Rectal smooth muscle tissue (tissue), 1 donor: Measurements from ENCODE around the gene NHS.
"Not testable (repeated sequence)": the region's sequence is repeated elsewhere in the genome, so short reads cannot be mapped to it uniquely, and the experiment has no call there.

ENCODE experiments used
- H3K27ac ChIP-seq: one replicate; pipeline ENCODE4 v1.7.0; 2013; ENCODE audit warnings: low read depth, low read length, inconsistent platforms
- H3K27me3 ChIP-seq: one replicate; pipeline ENCODE4 v1.7.0; 2013; ENCODE audit warnings: low read length; ENCODE audit not compliant: control insufficient read depth, insufficient read depth
- H3K36me3 ChIP-seq: one replicate; pipeline ENCODE4 v1.7.0; 2013; ENCODE audit warnings: low read length; ENCODE audit not compliant: control insufficient read depth, insufficient read depth
- H3K4me1 ChIP-seq: one replicate; pipeline ENCODE4 v1.7.0; 2013; ENCODE audit warnings: low read length; ENCODE audit not compliant: control insufficient read depth, insufficient read depth
- H3K4me3 ChIP-seq: one replicate; pipeline ENCODE4 v1.7.0; 2013; ENCODE audit warnings: low read length
- H3K9ac ChIP-seq: one replicate; pipeline ENCODE4 v1.7.0; 2013; ENCODE audit warnings: low read length

The NHS gene

DNA sequence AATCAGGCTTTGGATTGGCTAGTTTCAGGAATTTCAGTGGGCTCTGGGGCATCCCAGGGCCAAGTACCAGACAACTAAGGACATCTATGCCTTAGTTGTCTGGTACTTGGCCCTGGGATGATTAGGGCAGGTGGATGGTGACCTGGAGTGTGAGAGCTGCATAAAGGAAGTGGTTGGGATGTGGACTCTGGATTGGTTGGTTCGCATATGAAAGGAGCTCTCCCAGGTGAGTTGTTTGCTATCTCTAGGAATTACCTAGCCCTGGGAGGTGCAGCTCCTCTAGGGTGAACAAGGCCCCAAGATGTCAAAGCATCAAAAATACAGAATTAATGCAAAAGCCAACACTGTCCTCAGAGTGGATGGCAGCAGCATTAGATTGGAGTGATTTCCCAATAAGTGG lies 109.6 kb downstream of the NHS start:
- Histone ChIP-seq H3K9ac (no peak overlapping the region), H3K27ac (no peak overlapping the region), H3K4me1 (no peaks in the 10 kb centered on the region), H3K36me3 (no peaks in the 10 kb centered on the region), H3K4me3 (no peak overlapping the region), H3K27me3 (no peaks in the 10 kb centered on the region)

DNA sequence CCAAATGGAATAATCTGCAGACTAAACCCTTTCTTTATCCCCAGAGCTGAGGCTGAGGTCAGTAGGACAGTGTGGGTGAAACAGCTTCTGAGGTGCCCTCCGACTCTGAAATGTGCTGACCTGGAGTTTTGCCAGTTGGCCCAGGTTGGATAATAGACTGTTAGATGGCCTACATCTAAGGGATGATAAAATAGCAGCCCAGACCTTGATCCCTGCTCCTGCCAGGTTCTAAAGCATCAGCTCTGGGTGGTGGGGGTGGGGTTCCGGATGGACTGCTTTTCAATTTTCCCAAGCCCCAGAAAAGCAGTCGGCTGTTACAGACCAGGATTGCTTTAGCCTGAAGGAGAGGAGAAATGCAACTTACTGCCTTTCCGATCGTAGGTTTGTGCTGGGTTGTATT lies 110.4 kb downstream of the NHS start:
- Histone ChIP-seq H3K9ac (no peak overlapping the region), H3K4me3 (no peak overlapping the region), H3K36me3 (no peaks in the 10 kb centered on the region), H3K4me1 (no peaks in the 10 kb centered on the region), H3K27me3 (no peaks in the 10 kb centered on the region), H3K27ac (no peak overlapping the region)

GRCh38 chrX:17488036-17488435 lies 113.0 kb downstream of the NHS start:
- H3K27me3 ChIP-seq = no peaks in the 10 kb centered on the region
- H3K27ac ChIP-seq = no peak overlapping the region
- no peak overlapping the region for H3K4me3 ChIP-seq

GRCh38 chrX:17494216-17494615 lies 119.2 kb downstream of the NHS start:
- Histone ChIP-seq H3K9ac (no peak overlapping the region), H3K27me3 (no peaks in the 10 kb centered on the region), H3K36me3 (no peaks in the 10 kb centered on the region), H3K27ac (no peak overlapping the region), H3K4me3 (no peak overlapping the region), H3K4me1 (no peaks in the 10 kb centered on the region)

More at GRCh38 chrX:17488036-17488435, 113.0 kb downstream of the NHS start:
- H3K36me3 ChIP-seq = no peaks in the 10 kb centered on the region
- no peak overlapping the region for H3K9ac ChIP-seq
- no peaks in the 10 kb centered on the region for H3K4me1 ChIP-seq

GRCh38 chrX:17495052-17495451 lies 120.1 kb downstream of the NHS start:
- Histone ChIP-seq H3K27ac (no peak overlapping the region), H3K4me1 (no peaks in the 10 kb centered on the region), H3K36me3 (no peaks in the 10 kb centered on the region), H3K9ac (no peak overlapping the region), H3K4me3 (no peak overlapping the region), H3K27me3 (no peaks in the 10 kb centered on the region)

DNA sequence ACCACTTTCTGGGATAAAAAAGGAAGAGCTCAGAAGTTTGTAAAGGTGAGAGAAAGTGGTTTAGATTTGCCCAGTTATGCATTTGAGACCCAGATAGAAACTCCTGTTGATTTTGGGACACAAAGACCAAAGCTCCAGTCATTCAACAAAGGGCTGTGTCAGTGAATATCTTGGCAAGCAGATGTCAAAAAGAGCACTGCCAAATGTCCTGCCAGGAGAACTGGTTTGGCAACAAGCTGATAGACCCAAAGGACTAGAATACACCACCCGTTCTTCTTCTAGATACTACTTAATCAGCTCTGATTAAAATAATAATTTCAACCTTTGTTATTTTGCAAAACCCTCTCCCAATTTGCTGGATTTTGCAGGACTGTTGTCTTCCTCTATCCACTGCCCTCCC lies 121.4 kb downstream of the NHS start:
- Histone ChIP-seq H3K9ac (no peak overlapping the region), H3K4me3 (no peak overlapping the region), H3K27ac (no peak overlapping the region), H3K27me3 (no peaks in the 10 kb centered on the region), H3K4me1 (no peaks in the 10 kb centered on the region), H3K36me3 (no peaks in the 10 kb centered on the region)

DNA sequence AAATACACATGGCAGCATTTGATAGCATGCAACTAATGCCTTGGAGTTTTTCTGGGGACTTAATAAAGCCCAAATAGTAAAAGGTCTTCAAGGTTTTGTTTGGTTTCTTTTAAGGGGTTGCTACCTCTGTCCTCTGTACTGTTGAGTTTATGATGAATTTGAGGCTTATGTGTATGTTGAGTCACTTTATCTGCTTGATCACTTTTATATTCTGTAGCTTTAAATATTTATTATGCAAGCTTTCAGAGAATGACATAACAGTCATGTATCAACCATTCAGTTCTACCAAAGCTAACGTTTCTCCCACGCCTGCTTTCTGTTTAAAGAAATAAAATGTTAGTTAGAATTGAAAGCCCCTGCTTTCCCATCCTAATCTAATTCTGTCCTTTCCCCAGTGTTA lies 122.2 kb downstream of the NHS start:
- Histone ChIP-seq H3K9ac (no peak overlapping the region), H3K4me1 (no peaks in the 10 kb centered on the region), H3K27ac (no peak overlapping the region), H3K36me3 (no peaks in the 10 kb centered on the region), H3K4me3 (no peak overlapping the region), H3K27me3 (no peaks in the 10 kb centered on the region)

- no peak overlapping the region for H3K9ac ChIP-seq
- H3K27me3 ChIP-seq = no peaks in the 10 kb centered on the region
- H3K36me3 ChIP-seq = no peaks in the 10 kb centered on the region
- no peaks in the 10 kb centered on the region for H3K4me1 ChIP-seq
- no peak overlapping the region for H3K27ac ChIP-seq
- H3K4me3 ChIP-seq = no peak overlapping the region
Observed at GRCh38 chrX:17499512-17499911, 124.5 kb downstream of the NHS start.

DNA sequence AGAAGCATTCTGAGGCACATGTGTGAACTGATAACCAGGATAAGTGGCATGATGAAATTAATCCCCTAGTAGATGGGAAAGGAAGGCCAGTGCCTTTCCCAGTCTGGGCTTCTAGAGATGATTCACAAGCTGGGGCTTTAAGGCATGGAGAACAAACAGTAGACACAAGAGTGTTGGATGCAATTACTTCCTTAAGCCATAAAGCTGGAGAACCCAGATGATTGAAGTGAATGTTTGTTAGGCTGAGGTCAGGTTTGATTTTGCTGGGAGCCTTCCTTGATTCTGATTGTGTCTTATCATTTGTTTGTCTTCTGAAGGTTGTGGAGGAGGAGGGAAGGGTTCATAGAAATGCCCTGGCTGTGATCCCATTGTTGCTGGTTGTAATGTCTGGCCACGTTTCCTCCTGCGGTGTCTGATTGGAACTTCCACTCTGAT lies 125.2 kb downstream of the NHS start:
- Histone ChIP-seq H3K4me1 (no peaks in the 10 kb centered on the region), H3K36me3 (no peaks in the 10 kb centered on the region), H3K9ac (no peak overlapping the region), H3K4me3 (no peak overlapping the region), H3K27ac (no peak overlapping the region), H3K27me3 (no peaks in the 10 kb centered on the region)

- no peak overlapping the region for H3K9ac ChIP-seq
- no peaks in the 10 kb centered on the region for H3K4me1 ChIP-seq
- H3K36me3 ChIP-seq = no peaks in the 10 kb centered on the region
- H3K27ac ChIP-seq = no peak overlapping the region
- H3K4me3 ChIP-seq = no peak overlapping the region
- no peaks in the 10 kb centered on the region for H3K27me3 ChIP-seq
Observed at GRCh38 chrX:17501746-17502145, 126.7 kb downstream of the NHS start.

DNA sequence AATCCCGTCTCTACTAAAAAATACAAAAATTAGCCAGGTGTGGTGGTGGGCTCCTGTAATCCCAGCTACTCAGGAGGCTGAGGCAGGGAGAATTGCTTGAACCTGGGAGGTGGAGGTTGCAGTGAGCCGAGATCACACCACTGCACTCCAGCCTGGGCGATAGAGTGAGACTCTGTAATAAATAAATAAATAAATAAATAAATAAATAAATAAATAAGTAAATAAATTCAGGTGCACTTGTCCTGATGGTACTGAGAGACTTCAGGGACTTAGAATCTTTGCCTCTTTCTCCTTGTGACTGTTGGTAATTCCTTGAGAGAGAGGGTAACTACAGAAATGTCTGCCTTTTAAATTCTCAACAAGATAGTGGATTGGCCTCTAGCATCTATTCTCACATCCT lies 131.4 kb downstream of the NHS start:
- H3K4me3 ChIP-seq, H3K27ac ChIP-seq, H3K36me3 ChIP-seq, H3K9ac ChIP-seq, H3K4me1 ChIP-seq, H3K27me3 ChIP-seq: not testable (repeated sequence)

GRCh38 chrX:17511556-17511955 lies 136.6 kb downstream of the NHS start:
- Histone ChIP-seq H3K4me1 (no peaks in the 10 kb centered on the region), H3K36me3 (no peaks in the 10 kb centered on the region), H3K4me3 (no peak overlapping the region), H3K27me3 (no peaks in the 10 kb centered on the region), H3K9ac (no peak overlapping the region), H3K27ac (no peak overlapping the region)

DNA sequence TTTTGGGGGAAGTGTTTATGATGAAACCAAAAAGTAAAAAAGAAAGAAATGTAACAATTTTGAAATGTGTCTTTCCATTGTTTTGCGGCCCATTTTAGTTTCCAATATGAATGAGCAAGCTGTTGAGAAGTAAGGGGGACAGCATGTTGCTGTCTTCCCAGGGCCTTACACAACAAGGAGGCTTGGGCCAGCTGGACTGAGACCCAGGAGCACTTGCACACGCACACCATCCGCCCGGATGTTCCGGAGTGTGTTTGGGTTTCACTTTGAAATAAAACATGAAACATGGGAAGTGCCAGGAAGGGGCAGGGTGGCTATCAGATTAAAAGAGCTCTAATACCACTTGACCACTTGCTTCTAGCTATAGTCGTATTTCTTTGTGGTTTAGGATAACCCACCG lies 144.4 kb downstream of the NHS start:
- H3K4me1 ChIP-seq = no peaks in the 10 kb centered on the region
- no peak overlapping the region for H3K4me3 ChIP-seq
- H3K27ac ChIP-seq = peak overlapping the region; percentile 47
- no peaks in the 10 kb centered on the region for H3K27me3 ChIP-seq
- no peak overlapping the region for H3K9ac ChIP-seq
- H3K36me3 ChIP-seq = no peaks in the 10 kb centered on the region
